DMS79 treated with DMSO at 0.1 percent for 48 hours (cell line): ENCODE measurements around the gene CCNA1.
A peak's percentile ranks its signal among the peaks of the same experiment; 100 is the strongest.

ENCODE experiments used
- DNase-seq: peaks from one replicate; lab custom pipeline; 2025; lab: John Stamatoyannopoulos, UW

Gene CCNA1

GRCh38 chr13:36432106-36432544 lies at the start of gene CCNA1:
TSS of gene CCNA1 (plus strand) at chr13:36432495. CDS start at chr13:36433057, 562 bp downstream.
- DNase-seq: peak; percentile 69

- DNase-seq: no peak
These were observed 46.8 kb upstream of the CCNA1 start for GRCh38 chr13:36385489-36385888.

GRCh38 chr13:36395280-36395679 lies 37.0 kb upstream of the CCNA1 start:
- DNase-seq: no peak

GRCh38 chr13:36405151-36405550 lies 27.1 kb upstream of the CCNA1 start:
- no peak for DNase-seq

GRCh38 chr13:36412736-36413135 lies 19.6 kb upstream of the CCNA1 start:
- DNase-seq: no peak

- no peak for DNase-seq
These were observed 19.1 kb upstream of the CCNA1 start for GRCh38 chr13:36413161-36413560.

GRCh38 chr13:36414461-36414860 lies 17.8 kb upstream of the CCNA1 start:
- DNase-seq: no peak

GRCh38 chr13:36417331-36417730 lies 15.0 kb upstream of the CCNA1 start:
- no peak for DNase-seq

GRCh38 chr13:36418022-36418805 lies 14.1 kb upstream of the CCNA1 start:
- no peak for DNase-seq

GRCh38 chr13:36420437-36420891 lies 11.8 kb upstream of the CCNA1 start:
- DNase-seq: peak; percentile 56

GRCh38 chr13:36421447-36421846 lies 10.8 kb upstream of the CCNA1 start:
- no peak for DNase-seq

- DNase-seq: no peak
These were observed 4.2 kb upstream of the CCNA1 start for GRCh38 chr13:36428086-36428485.

GRCh38 chr13:36430247-36431203 lies 1.8 kb upstream of the CCNA1 start:
- DNase-seq: no peak

- no peak for DNase-seq
These were observed 840 bp upstream of the CCNA1 start for GRCh38 chr13:36431204-36432105.

- no peak for DNase-seq
These were observed 4.5 kb downstream of the CCNA1 start for GRCh38 chr13:36436811-36437210.

- no peak for DNase-seq
These were observed 6.5 kb downstream of the CCNA1 start for GRCh38 chr13:36438594-36439483.

GRCh38 chr13:36445278-36445677 lies 13.0 kb downstream of the CCNA1 start:
- no peak for DNase-seq

- DNase-seq: no peak
These were observed 13.6 kb downstream of the CCNA1 start for GRCh38 chr13:36445891-36446351.

GRCh38 chr13:36447501-36447900 lies 15.2 kb downstream of the CCNA1 start:
- no peak for DNase-seq

GRCh38 chr13:36450534-36450933 lies 18.2 kb downstream of the CCNA1 start:
- DNase-seq: no peak

GRCh38 chr13:36453516-36453915 lies 21.2 kb downstream of the CCNA1 start:
- DNase-seq: no peak
